Endothelial cell of umbilical vein (primary cell): ENCODE measurements around the gene C5AR2.

ENCODE experiments used
- FOS ChIP-seq: IDR thresholded peaks from 2 replicates; pipeline ENCODE4 v1.6.1; 2011; ENCODE audit warnings: mild to moderate bottlenecking, low read length, moderate library complexity, borderline replicate concordance; ENCODE audit not compliant: insufficient read depth
- TF ChIP-seq, protein P1 (sequence below), 2 donors: IDR thresholded peaks; 1 replicate in 1 of 2; 2 replicates in 1 of 2; pipeline ENCODE4 v1.5.1; 2011; ENCODE audit warnings: low read length in 2 of 2, mild to moderate bottlenecking in 2 of 2, moderate library complexity in 2 of 2, control low read depth in 1 of 2, inconsistent platforms in 1 of 2, low read depth in 1 of 2; ENCODE audit not compliant: insufficient read depth in 1 of 2; ENCODE audit errors: extremely low read depth in 1 of 2

DNA sequence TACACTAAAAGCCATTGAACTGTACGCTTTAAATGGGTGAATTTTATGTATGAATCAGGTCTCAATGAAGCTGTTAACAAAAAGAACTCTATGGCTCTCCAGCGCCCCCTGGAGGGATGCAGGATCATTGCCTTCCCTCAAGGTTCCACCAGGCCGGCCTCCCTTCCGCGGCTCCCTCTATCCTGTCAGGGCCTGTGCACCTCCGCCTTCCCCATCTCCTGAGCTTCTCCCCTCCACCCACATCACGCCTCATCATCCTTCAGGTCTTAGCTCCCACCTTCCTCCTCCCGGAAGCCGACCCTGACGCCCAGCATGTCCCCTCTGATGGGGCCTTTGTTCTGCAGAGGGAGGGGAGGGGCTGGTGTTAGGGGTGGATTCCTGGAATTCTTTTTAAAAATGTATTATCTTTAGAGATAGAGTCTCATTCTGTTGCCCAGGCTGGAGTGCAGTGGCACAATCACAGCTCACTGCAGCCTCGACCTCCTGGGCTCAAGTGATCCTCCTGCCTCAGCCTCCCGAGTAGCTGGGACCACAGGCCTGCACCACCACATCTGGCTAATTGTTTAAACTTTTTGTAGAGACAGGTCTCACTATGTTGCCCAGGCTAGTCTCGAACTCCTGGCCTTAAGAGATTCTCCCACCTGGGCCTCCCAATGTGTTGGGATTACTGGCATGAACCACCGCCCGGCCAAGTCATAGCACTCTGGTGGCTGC is 59.7 kb downstream of the C5AR2 start:
- TF ChIP-seq FOS: no peak
- TF ChIP-seq, protein P1, sequence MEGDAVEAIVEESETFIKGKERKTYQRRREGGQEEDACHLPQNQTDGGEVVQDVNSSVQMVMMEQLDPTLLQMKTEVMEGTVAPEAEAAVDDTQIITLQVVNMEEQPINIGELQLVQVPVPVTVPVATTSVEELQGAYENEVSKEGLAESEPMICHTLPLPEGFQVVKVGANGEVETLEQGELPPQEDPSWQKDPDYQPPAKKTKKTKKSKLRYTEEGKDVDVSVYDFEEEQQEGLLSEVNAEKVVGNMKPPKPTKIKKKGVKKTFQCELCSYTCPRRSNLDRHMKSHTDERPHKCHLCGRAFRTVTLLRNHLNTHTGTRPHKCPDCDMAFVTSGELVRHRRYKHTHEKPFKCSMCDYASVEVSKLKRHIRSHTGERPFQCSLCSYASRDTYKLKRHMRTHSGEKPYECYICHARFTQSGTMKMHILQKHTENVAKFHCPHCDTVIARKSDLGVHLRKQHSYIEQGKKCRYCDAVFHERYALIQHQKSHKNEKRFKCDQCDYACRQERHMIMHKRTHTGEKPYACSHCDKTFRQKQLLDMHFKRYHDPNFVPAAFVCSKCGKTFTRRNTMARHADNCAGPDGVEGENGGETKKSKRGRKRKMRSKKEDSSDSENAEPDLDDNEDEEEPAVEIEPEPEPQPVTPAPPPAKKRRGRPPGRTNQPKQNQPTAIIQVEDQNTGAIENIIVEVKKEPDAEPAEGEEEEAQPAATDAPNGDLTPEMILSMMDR (IDR thresholded peaks at IDR 0.05; ENCODE audit: extremely low read depth in 1 of 2, insufficient read depth in 1 of 2, low read depth in 1 of 2, low read length in 2 of 2): peak; percentile 77 to 90
